Fibroblast of mammary gland (primary cell): ENCODE data around the gene TARBP1.
A peak's percentile ranks its signal among the peaks of the same experiment; 100 is the strongest.

Source experiments
- DNase-seq: peaks from one replicate; pipeline ENCODE4 v3.0.0-alpha.2; 2010; ENCODE audit warnings: low read depth
- H3K4me3 ChIP-seq: 2 replicates; pipeline ENCODE4 v1.5.1; 2011; ENCODE audit warnings: low read depth, mild to moderate bottlenecking, low read length, moderate library complexity; ENCODE audit not compliant: control insufficient read depth
- TF ChIP-seq, protein P1 (sequence below): conservative IDR thresholded peaks from 2 replicates; pipeline ENCODE4 v1.5.1; 2011; ENCODE audit warnings: low read depth, low read length, inconsistent platforms; ENCODE audit not compliant: control insufficient read depth, insufficient read depth

The TARBP1 gene

DNA sequence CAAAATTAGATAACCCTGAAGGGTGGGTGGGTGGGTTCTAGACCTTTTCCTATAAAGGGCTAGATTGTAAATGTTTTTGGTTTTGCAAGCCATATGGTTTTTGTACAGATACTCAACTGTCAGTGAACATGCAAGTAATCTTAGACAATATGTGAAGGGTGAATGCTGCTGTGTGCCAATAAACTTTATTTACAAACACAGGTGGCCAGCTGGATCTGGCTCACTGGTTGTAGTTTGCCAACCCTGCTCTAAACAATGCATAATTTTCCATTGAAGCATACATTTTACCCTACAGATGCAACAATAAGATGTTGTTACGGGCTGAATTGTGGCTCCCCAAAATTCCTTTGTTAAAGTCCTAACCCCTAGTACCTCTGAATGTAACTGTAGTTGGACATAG, 18.6 kb upstream of the TARBP1 start:
- DNase-seq, result no peak
- H3K4me3 ChIP-seq, result no peak overlapping the region
- TF ChIP-seq, protein P1, sequence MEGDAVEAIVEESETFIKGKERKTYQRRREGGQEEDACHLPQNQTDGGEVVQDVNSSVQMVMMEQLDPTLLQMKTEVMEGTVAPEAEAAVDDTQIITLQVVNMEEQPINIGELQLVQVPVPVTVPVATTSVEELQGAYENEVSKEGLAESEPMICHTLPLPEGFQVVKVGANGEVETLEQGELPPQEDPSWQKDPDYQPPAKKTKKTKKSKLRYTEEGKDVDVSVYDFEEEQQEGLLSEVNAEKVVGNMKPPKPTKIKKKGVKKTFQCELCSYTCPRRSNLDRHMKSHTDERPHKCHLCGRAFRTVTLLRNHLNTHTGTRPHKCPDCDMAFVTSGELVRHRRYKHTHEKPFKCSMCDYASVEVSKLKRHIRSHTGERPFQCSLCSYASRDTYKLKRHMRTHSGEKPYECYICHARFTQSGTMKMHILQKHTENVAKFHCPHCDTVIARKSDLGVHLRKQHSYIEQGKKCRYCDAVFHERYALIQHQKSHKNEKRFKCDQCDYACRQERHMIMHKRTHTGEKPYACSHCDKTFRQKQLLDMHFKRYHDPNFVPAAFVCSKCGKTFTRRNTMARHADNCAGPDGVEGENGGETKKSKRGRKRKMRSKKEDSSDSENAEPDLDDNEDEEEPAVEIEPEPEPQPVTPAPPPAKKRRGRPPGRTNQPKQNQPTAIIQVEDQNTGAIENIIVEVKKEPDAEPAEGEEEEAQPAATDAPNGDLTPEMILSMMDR, result no peak

DNA sequence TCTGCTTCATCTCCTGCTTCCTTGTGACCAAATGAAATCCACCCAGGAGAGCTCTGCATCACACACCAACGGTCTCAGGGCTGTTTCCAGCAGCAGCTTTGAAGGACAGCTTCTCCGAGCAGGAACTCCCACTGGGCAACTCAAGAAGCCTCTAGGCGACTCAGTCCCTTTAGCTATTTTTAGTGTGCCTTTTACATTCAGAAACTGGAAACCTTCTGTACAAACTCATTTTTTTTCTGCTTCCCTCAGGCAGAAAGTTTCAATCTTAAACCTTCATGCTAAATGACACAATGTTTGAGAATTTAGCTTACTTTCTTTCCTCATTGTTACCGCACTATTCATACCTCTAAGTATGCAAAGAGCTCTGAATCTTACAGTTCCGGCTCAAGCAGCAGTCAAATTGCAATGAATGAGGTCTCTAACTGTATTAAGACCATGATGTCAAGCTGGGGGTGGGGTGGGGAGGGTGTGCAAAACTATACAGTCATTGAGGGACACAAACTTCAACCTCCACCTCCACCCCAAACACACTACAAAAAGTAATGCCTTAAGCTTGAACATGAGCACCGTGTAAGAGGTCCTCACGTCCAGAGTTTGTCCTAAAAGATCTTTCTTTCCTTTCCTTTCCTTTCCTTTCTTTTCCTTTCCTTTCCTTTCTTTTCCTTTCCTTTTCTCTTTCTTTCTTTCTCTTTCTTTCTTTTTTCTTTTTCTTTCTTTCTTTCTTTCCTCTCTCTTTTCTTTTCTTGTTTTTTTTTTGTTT, 16.4 kb upstream of the TARBP1 start:
- TF ChIP-seq, protein P1, result no peak
- DNase-seq, result peak; percentile 66
- no peak overlapping the region for H3K4me3 ChIP-seq

DNA sequence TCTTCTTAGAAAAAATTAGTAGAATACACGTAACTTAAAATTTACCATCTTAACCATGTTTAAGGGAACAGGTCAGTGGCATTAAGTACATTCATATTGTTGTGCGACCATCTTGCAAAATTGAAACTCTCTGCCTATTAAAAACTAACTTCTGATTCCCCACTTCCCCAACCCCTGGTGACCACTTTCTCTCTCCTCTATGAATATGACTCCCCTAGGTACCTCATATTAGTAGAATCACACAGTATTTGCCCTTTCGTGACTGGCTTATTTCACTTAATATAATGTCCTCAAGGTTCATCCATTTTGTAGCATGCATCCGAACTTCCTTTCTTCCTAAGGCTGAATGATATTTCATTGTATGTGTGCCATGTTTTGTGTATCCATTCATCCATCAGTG, 15.1 kb upstream of the TARBP1 start:
- TF ChIP-seq, protein P1, result no peak
- no peak overlapping the region for H3K4me3 ChIP-seq
- no peak for DNase-seq

DNA sequence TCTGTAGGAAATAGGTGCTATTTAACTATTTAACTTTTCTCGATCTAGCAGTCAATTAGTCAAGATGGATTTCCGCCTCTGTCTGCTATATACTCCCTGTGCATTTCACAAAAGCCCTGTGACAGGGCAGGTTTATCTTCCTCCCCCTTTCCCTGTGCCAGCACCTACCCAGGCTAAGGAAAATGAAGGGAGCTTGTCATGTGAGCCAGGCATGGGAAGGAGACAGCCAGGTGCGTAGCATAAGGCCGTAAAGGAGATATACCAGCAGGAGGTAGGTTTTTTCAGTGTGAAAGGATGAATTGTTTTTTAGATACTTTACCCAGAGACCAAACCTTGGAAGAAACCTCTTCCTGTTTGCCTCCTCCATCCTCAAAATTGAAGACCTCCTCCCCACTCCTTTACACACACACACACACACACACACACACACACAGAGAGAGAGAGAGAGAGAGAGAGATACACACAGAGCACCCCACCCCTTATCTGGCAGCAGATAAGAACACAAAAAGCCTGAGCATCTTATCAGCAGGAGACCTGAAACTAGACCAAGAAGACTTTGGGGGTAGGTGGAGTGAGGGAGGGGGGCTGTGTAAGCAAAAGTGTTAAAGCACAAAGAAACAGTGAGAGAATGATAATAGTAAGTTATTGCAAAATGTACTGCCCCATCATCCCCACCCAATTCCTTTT, 12.0 kb upstream of the TARBP1 start:
- TF ChIP-seq, protein P1, result no peak
- H3K4me3 ChIP-seq, result no peak overlapping the region
- DNase-seq, result no peak

DNA sequence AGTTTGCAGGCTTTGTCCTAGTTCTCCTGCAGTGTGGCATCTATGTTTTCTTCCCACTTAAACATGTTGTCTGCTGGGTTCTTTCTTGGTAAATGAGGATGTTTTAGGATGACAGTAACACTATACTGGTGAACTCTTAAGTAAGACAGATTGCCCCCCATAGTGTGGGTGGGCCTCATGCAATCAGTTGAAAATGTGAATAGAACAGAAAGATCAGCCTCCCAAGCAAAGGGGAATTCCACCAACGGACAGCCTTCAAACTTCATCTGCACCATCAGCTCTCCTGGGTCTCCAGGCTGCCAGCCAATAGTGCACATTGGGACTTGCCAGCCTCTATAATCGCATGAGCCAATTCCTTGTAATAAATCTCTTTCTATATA, 10.7 kb upstream of the TARBP1 start:
- no peak for DNase-seq
- TF ChIP-seq, protein P1, result no peak
- H3K4me3 ChIP-seq, result no peak overlapping the region

DNA sequence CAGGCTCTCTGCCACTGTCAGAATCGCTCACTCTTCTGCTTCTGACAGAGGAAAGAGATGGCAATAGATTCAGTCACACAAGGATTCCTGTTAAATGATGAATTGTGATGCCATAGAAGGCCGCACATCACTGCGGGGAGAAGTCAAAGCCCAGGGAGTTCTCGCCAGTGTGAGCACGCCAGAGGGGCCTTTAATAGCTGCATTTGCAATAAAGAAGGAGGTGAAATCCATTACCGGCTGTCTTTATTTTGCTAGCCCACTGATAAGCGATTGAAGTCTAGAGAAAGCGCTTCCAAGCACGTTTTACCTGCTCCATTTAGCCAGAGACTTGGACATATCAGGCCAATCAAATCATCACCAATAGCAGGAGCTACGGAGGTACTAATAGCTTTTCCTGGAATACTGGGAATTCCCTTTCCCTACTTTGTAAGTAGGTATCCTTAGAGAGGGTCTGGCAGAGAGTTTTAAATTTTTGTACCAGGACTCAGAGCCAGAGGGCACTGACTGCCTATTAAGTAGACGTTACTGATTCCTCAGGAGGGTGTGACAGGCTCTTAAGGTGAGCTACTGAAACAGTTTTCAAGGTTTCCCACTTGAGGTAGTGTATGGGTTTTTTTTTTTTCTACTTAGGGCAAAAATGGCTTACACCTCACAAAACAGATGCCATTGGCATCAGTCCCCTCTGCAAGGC, 10.2 kb upstream of the TARBP1 start:
- TF ChIP-seq, protein P1, result no peak
- H3K4me3 ChIP-seq, result no peak overlapping the region
- DNase-seq, result no peak
